Cardiac fibroblast (primary cell): ENCODE measurements around the gene GPR150.
A peak's percentile ranks its signal among the peaks of the same experiment; 100 is the strongest.

ENCODE experiments used
- DNase-seq, 2 donors: peaks; one replicate each; pipeline versions ENCODE4 v3.0.0 to v3.0.0-alpha.2; 2010; ENCODE audit warnings: low read depth in 2 of 2
- H3K4me3 ChIP-seq, 2 donors: replicated peaks in 1 of 2; 1 replicate in 1 of 2; 2 replicates in 1 of 2; pipeline ENCODE4 v1.5.1; 2011; ENCODE audit warnings: low read depth in 2 of 2, low read length in 2 of 2, mild to moderate bottlenecking in 2 of 2, moderate library complexity in 1 of 2
- CTCF ChIP-seq: IDR thresholded peaks from one replicate; pipeline ENCODE4 v1.5.1; 2011; ENCODE audit warnings: low read depth, mild to moderate bottlenecking, low read length, inconsistent platforms

Gene GPR150

GRCh38 chr5:95611396-95611795 lies 8.5 kb upstream of the GPR150 start:
- no peak overlapping the region for H3K4me3 ChIP-seq
- no peak for DNase-seq
- no peak for TF ChIP-seq CTCF

- H3K4me3 ChIP-seq: no peak overlapping the region
- TF ChIP-seq CTCF: no peak
- DNase-seq: no peak
Measured at GRCh38 chr5:95613514-95613913, 6.4 kb upstream of the GPR150 start.

GRCh38 chr5:95615164-95615467 lies 4.8 kb upstream of the GPR150 start:
- TF ChIP-seq CTCF: no peak
- DNase-seq: peak; percentile 20 to 64
- H3K4me3 ChIP-seq: no peak overlapping the region

GRCh38 chr5:95617057-95617456 lies 2.8 kb upstream of the GPR150 start:
- TF ChIP-seq CTCF: no peak
- H3K4me3 ChIP-seq: no peak overlapping the region
- peak; percentile 59 to 92 for DNase-seq

- H3K4me3 ChIP-seq: peak overlapping the region in 1 of 2 donors; percentile 52
- no peak for TF ChIP-seq CTCF
- peak; percentile 75 to 80 for DNase-seq
Measured at GRCh38 chr5:95619096-95619495, 791 bp upstream of the GPR150 start.

GRCh38 chr5:95619514-95620029 lies 315 bp upstream of the GPR150 start:
- TF ChIP-seq CTCF: no peak
- peak overlapping the region; percentile 52 to 58 for H3K4me3 ChIP-seq
- DNase-seq: no peak
